OCI-LY7 (cell line): ENCODE results near the gene RHOD. TPM values are rescaled to one million over a fixed set of nuclear protein-coding genes. Genes with fewer than 3 reads are reported as not detected.
A peak's percentile ranks its signal among the peaks of the same experiment; 100 is the strongest.

ENCODE experiments used
- BruUV-seq: library from RNA; stranded (reverse); fragments of 400-500 nt; replicated peaks from 2 replicates; lab custom pipeline; 2021; lab: Mats Ljungman, UMichigan
- CTCF ChIA-PET: fragments of 300-600 bp; sonication (Branson Sonifier 250); formaldehyde crosslinking; loops from one replicate; lab custom pipeline; 2022; ENCODE audit warnings: antibody characterized with exemption; ENCODE audit not compliant: unreplicated experiment; lab: Charles Lee
- POLR2A ChIA-PET: fragments of 300-600 bp; sonication (Branson Sonifier 250); formaldehyde crosslinking; loops from one replicate; lab custom pipeline; 2022; ENCODE audit warnings: antibody characterized with exemption; lab: Charles Lee
- DNase-seq: peaks from one replicate; pipeline ENCODE4 v3.0.0-alpha.2; 2015; ENCODE audit warnings: low spot score
- H2AFZ ChIP-seq: fragments of 200-600 bp; sonication (generic), shearing (Covaris generic); 2 replicates; pipeline ENCODE4 v1.6.1; 2014; ENCODE audit warnings: mild to moderate bottlenecking, antibody characterized with exemption, low read length, moderate library complexity
- H3K27ac ChIP-seq: fragments of 200-600 bp; sonication (generic); 2 replicates; pipeline ENCODE4 v1.5.1; 2014; ENCODE audit warnings: mixed run types, low read depth, mild to moderate bottlenecking, moderate library complexity, low read length, inconsistent platforms; ENCODE audit not compliant: poor library complexity, severe bottlenecking
- H3K36me3 ChIP-seq: fragments of 200-600 bp; sonication (generic); 2 replicates; pipeline ENCODE4 v1.6.1; 2014; ENCODE audit warnings: mild to moderate bottlenecking, antibody characterized with exemption, low read length, moderate library complexity, mixed read lengths; ENCODE audit not compliant: insufficient read depth
- H3K4me1 ChIP-seq: fragments of 200-600 bp; sonication (generic); 2 replicates; pipeline ENCODE4 v1.5.1; 2014; ENCODE audit warnings: mild to moderate bottlenecking, low read length; ENCODE audit not compliant: insufficient read depth, poor library complexity, severe bottlenecking
- H3K4me2 ChIP-seq: fragments of 200-600 bp; sonication (generic); 2 replicates; pipeline ENCODE4 v1.6.1; 2014; ENCODE audit warnings: mild to moderate bottlenecking, low read length
- H3K4me3 ChIP-seq: fragments of 200-600 bp; sonication (generic); 2 replicates; pipeline ENCODE4 v1.5.1; 2014; ENCODE audit warnings: mild to moderate bottlenecking, low read depth, low read length; ENCODE audit not compliant: poor library complexity, severe bottlenecking
- H3K79me2 ChIP-seq: fragments of 200-600 bp; sonication (generic); 2 replicates; pipeline ENCODE4 v1.6.1; 2016; ENCODE audit warnings: low read depth, mild to moderate bottlenecking, low read length, moderate library complexity, mixed read lengths; ENCODE audit not compliant: insufficient read depth
- H3K9me2 ChIP-seq: fragments of 200-600 bp; sonication (generic); 2 replicates; pipeline ENCODE4 v1.6.1; 2016; ENCODE audit warnings: mild to moderate bottlenecking, low read length, mixed read lengths; ENCODE audit not compliant: insufficient read depth
- H3K9me3 ChIP-seq: fragments of 200-600 bp; sonication (generic); 2 replicates; pipeline ENCODE4 v1.6.1; 2014; ENCODE audit warnings: mild to moderate bottlenecking, mixed run types, low read length, mixed read lengths
- H4K20me1 ChIP-seq: fragments of 200-600 bp; sonication (generic); 2 replicates; pipeline ENCODE4 v1.6.1; 2014; ENCODE audit warnings: mild to moderate bottlenecking, antibody characterized with exemption, low read length, moderate library complexity, mixed read lengths; ENCODE audit not compliant: insufficient read depth
- CTCF ChIP-seq: fragments of 200-600 bp; sonication (generic); conservative IDR thresholded peaks from 2 replicates; pipeline ENCODE4 v1.5.1; 2014; ENCODE audit warnings: mild to moderate bottlenecking, antibody characterized with exemption, low read length, moderate library complexity, mixed read lengths
- EZH2phosphoT487 ChIP-seq: fragments of 200-600 bp; sonication (generic); IDR thresholded peaks from 2 replicates; pipeline ENCODE4 v1.6.1; 2018; ENCODE audit warnings: low read depth, borderline replicate concordance, mild to moderate bottlenecking, mixed run types, antibody characterized with exemption, low read length, moderate library complexity, mixed read lengths
- intact Hi-C: fragments of 100-400 bp; cut with micrococcal nuclease; formaldehyde crosslinking; loops from one replicate; pipeline ENCODE4 v1.10.0; 2022; ENCODE audit not compliant: unreplicated experiment
- total RNA-seq, 2 experiments: library from RNA; depleted of rRNA in 1 of 2; stranded (reverse); fragments of >200 nt in 1 of 2; shearing (Covaris generic) in 1 of 2; gene quantifications; 2 replicates each; pipeline ENCODE4 v1.2.3, GENCODE V29; 2014 to 2022

Gene RHOD
- total RNA-seq, 2 experiments from 2014 or later = not detected

GRCh38 chr11:67025750-67026149, 30.9 kb upstream of the RHOD start:
- POLR2A ChIA-PET = interaction anchor here (0.8 kb wide), 1 partner anchor 13 kb away, joined by 3 read pairs; no protein-coding TSS in a partner anchor
- no peaks in the 10 kb centered on the region for H4K20me1 ChIP-seq
- no peaks in the 10 kb centered on the region for H3K36me3 ChIP-seq
- H3K9me3 ChIP-seq = no peaks in the 10 kb centered on the region
- H3K9me2 ChIP-seq = no peaks in the 10 kb centered on the region
- no peak overlapping the region for H3K27ac ChIP-seq
- peaks cover 58% of the 10 kb centered on the region for H3K4me1 ChIP-seq
- H3K79me2 ChIP-seq = no peaks in the 10 kb centered on the region
- CTCF ChIA-PET = interaction anchor here (1.3 to 1.5 kb wide), 2 partner anchors 9 to 24 kb away, joined by 3 read pairs; no protein-coding TSS in a partner anchor
- H2AFZ ChIP-seq = no peak overlapping the region
- TF ChIP-seq EZH2phosphoT487 (no peak), CTCF (no peak)
- H3K4me3 ChIP-seq = no peak overlapping the region
- BruUV-seq = no TSS peak
- DNase-seq = no peak
- H3K4me2 ChIP-seq = no peak overlapping the region
- intact Hi-C loops = no loop called here

- Histone ChIP-seq H3K9me2 (no peaks in the 10 kb centered on the region), H3K79me2 (no peaks in the 10 kb centered on the region), H3K4me3 (no peak overlapping the region), H3K27ac (no peak overlapping the region), H2AFZ (no peak overlapping the region), H3K36me3 (no peaks in the 10 kb centered on the region), H3K4me2 (peak overlapping the region; percentile 18; the same call in 1 of the 2 replicates), H4K20me1 (no peaks in the 10 kb centered on the region), H3K9me3 (no peaks in the 10 kb centered on the region), H3K4me1 (peaks cover 68% of the 10 kb centered on the region)
- DNase-seq = no peak
- TF ChIP-seq CTCF (no peak), EZH2phosphoT487 (no peak)
- BruUV-seq = no TSS peak
- ChIA-PET CTCF (interaction anchor here (1.0 kb wide), 1 partner anchor 10 kb away, joined by 5 read pairs; no protein-coding TSS in a partner anchor), POLR2A (interaction anchor here (1.5 kb wide), 1 partner anchor 160 kb away, joined by 4 read pairs; no protein-coding TSS in a partner anchor)
- intact Hi-C loops = no loop called here
These were observed 29.7 kb upstream of the RHOD start for GRCh38 chr11:67026941-67027340.

DNA sequence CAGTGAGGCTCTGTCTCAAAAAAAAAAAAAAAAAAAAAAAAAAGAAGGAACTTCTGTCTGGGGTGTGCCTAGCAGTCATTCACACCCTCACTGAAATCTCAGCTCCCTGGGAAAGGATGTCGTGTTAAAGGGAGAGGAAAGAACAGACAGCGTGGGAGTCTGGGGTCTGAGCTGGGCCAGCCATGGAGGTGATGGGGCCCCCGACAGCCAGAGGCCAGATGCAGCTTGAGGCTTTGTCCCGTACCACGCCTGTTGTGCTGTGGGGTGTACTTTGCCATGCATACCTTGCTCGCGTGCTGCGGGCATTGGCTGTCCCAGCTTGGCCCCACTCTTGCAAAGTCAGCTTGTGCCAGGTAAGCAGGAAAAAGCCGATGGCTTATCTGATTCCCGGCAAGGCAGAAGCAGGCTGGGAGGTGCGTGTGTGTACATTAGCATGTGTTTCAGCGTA, 29.1 kb upstream of the RHOD start:
- no peaks in the 10 kb centered on the region for H4K20me1 ChIP-seq
- intact Hi-C loops = no loop called here
- H3K27ac ChIP-seq = peak overlapping the region; percentile 40
- no peaks in the 10 kb centered on the region for H3K9me2 ChIP-seq
- H3K4me3 ChIP-seq = peak overlapping the region; percentile 54
- ChIA-PET POLR2A (interaction anchor here (0.5 to 1.5 kb wide), 4 partner anchors 34 to 160 kb away, joined by 3 to 5 read pairs (median 4); no protein-coding TSS in a partner anchor), CTCF (interaction anchor here (1.0 to 1.7 kb wide), 2 partner anchors 11 to 17 kb away, joined by 5 to 7 read pairs; no protein-coding TSS in a partner anchor)
- H3K79me2 ChIP-seq = no peaks in the 10 kb centered on the region
- H3K4me2 ChIP-seq = peak overlapping the region; percentile 85
- BruUV-seq = no TSS peak
- DNase-seq = peak; percentile 30
- H3K36me3 ChIP-seq = no peaks in the 10 kb centered on the region
- peaks cover 68% of the 10 kb centered on the region for H3K4me1 ChIP-seq
- no peak for TF ChIP-seq CTCF
- no peak for TF ChIP-seq EZH2phosphoT487
- no peaks in the 10 kb centered on the region for H3K9me3 ChIP-seq
- H2AFZ ChIP-seq = peak overlapping the region; percentile 56; the same call in 1 of the 2 replicates
